ENCODE data around the gene FRMPD4.

DNA sequence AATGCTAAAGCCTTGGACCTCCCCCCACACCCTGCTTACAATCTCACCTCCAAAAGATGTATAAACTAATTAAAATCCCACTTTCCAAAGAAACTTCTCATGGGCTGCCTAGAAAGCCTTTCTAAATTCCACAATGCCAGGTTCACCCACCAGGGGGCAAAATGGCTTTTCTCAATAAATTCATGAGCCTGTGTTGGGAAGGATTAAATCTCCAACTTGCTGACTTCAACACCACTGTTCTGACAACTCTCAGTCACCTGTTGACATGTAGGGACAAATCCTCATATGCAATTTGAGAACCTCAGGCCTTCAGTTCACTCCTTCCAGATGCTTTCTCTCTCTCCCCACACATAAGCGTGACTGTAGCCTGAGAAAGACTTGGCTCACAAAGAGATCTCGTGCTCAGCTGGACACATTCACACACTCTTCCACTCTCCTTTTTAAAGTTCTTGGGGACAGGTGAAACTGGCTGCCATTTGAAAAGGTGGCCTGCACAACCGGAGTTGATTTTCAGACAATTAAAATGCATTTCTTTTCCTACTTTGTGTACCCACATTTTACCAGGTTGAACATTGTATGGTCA, 564.3 kb downstream of the FRMPD4 start:
- TF ChIP-seq, protein P1, sequence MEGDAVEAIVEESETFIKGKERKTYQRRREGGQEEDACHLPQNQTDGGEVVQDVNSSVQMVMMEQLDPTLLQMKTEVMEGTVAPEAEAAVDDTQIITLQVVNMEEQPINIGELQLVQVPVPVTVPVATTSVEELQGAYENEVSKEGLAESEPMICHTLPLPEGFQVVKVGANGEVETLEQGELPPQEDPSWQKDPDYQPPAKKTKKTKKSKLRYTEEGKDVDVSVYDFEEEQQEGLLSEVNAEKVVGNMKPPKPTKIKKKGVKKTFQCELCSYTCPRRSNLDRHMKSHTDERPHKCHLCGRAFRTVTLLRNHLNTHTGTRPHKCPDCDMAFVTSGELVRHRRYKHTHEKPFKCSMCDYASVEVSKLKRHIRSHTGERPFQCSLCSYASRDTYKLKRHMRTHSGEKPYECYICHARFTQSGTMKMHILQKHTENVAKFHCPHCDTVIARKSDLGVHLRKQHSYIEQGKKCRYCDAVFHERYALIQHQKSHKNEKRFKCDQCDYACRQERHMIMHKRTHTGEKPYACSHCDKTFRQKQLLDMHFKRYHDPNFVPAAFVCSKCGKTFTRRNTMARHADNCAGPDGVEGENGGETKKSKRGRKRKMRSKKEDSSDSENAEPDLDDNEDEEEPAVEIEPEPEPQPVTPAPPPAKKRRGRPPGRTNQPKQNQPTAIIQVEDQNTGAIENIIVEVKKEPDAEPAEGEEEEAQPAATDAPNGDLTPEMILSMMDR (IDR thresholded peaks at IDR 0.05): peak; percentile 8; the same call in 1 of the 2 replicates
- TF ChIP-seq ZFX (IDR thresholded peaks at IDR 0.05; ENCODE audit: borderline replicate concordance): no peak

Data from 22Rv1 (cell line).